GM12878 (cell line): ENCODE results near the gene EFNA4. TPM values are rescaled to one million over a fixed set of nuclear protein-coding genes. Genes with fewer than 3 reads are reported as not detected.
A peak's percentile ranks its signal among the peaks of the same experiment; 100 is the strongest.

Source experiments
- ATAC-seq: fragments of 200-7000 bp; cut with Tn5 transposase; 3 replicates; pipeline ENCODE4 v1.9.1; 2020; ENCODE audit warnings: mild to moderate bottlenecking, moderate library complexity
- BruUV-seq: library from RNA; stranded (reverse); fragments of 400-500 nt; replicated peaks from 2 replicates; lab custom pipeline; 2021; lab: Mats Ljungman, UMichigan
- CTCF ChIA-PET: fragments of 300-600 bp; sonication (Branson Sonifier 250); formaldehyde crosslinking; extraction: SDS; loops from one replicate; lab custom pipeline; 2021; ENCODE audit warnings: inconsistent platforms; lab: Yijun Ruan, JAX
- POLR2A ChIA-PET: fragments of 350-600 bp; formaldehyde crosslinking; extraction: SDS; loops from one replicate; lab custom pipeline; 2021; ENCODE audit warnings: inconsistent platforms; lab: Charles Lee
- RAD21 ChIA-PET: fragments of 300-600 bp; sonication (Branson Sonifier 250); formaldehyde crosslinking; loops from one replicate; lab custom pipeline; 2023; ENCODE audit warnings: antibody characterized with exemption; ENCODE audit not compliant: unreplicated experiment; lab: Charles Lee
- SMC1A ChIA-PET: fragments of 300-600 bp; sonication (Branson Sonifier 250); formaldehyde crosslinking; loops from one replicate; lab custom pipeline; 2023; ENCODE audit not compliant: unreplicated experiment, uncharacterized antibody; lab: Charles Lee
- DNase-seq: peaks from one replicate; pipeline ENCODE4 v3.0.0-alpha.2; 2011; ENCODE audit warnings: low read depth, low spot score
- FAIRE-seq: peaks from 3 replicates; lab custom pipeline; 2011; peaks lifted over from hg19 to GRCh38; lab: Jason Lieb, UNC
- H2AFZ ChIP-seq: 2 replicates; pipeline ENCODE4 v1.6.0; 2011; ENCODE audit warnings: low read depth, low read length, control low read depth; ENCODE audit not compliant: control insufficient read depth
- H3K27ac ChIP-seq: 2 replicates; pipeline ENCODE4 v1.5.1; 2011; ENCODE audit warnings: control low read depth; ENCODE audit not compliant: control insufficient read depth, insufficient read depth
- H3K27me3 ChIP-seq, 2 experiments: replicated peaks in 1 of 2; 2 replicates each; pipeline versions ENCODE4 v1.6.0 to v1.6.1; 2011; ENCODE audit warnings: low read length in 1 of 2; ENCODE audit not compliant: control insufficient read depth in 2 of 2, insufficient read depth in 2 of 2
- H3K36me3 ChIP-seq, 2 experiments: 2 replicates each; pipeline ENCODE4 v1.5.1; 2011; ENCODE audit warnings: low read length in 1 of 2; ENCODE audit not compliant: control insufficient read depth in 2 of 2, insufficient read depth in 2 of 2
- H3K4me1 ChIP-seq: 2 replicates; pipeline ENCODE4 v1.6.1; 2011; ENCODE audit warnings: mild to moderate bottlenecking, low read length, moderate library complexity, mixed read lengths; ENCODE audit not compliant: control insufficient read depth, insufficient read depth
- H3K4me2 ChIP-seq: 2 replicates; pipeline ENCODE4 v1.6.0; 2011; ENCODE audit warnings: control low read depth; ENCODE audit not compliant: control insufficient read depth, insufficient read depth
- H3K4me3 ChIP-seq: fragments of 200-600 bp; sonication (generic); 2 replicates; pipeline ENCODE4 v1.5.1; 2016
- H3K79me2 ChIP-seq: 2 replicates; pipeline ENCODE4 v1.6.0; 2011; ENCODE audit warnings: low read length; ENCODE audit not compliant: control insufficient read depth, insufficient read depth
- H3K9ac ChIP-seq: 2 replicates; pipeline ENCODE4 v1.8.0; 2011; ENCODE audit warnings: low read length, control low read depth, mixed read lengths; ENCODE audit not compliant: control insufficient read depth, insufficient read depth
- H3K9me3 ChIP-seq: replicated peaks from 3 replicates; pipeline ENCODE4 v1.5.1; 2011; ENCODE audit warnings: mild to moderate bottlenecking, low read length; ENCODE audit not compliant: control insufficient read depth, insufficient read depth
- H4K20me1 ChIP-seq: 2 replicates; pipeline ENCODE4 v1.6.0; 2011; ENCODE audit not compliant: control insufficient read depth, insufficient read depth
- CREB1 ChIP-seq: IDR thresholded peaks from 2 replicates; pipeline ENCODE4 v1.6.1; 2012; ENCODE audit warnings: low read depth, mild to moderate bottlenecking, inconsistent platforms
- MYC ChIP-seq: IDR thresholded peaks from 2 replicates; pipeline ENCODE4 v1.6.1; 2011; ENCODE audit warnings: mild to moderate bottlenecking, low read length, moderate library complexity, inconsistent platforms; ENCODE audit not compliant: insufficient read depth, insufficient replicate concordance, insufficient read length, severe bottlenecking
- POLR2A ChIP-seq: IDR thresholded peaks from 2 replicates; pipeline ENCODE4 v1.6.1; 2011; ENCODE audit warnings: low read depth, mild to moderate bottlenecking, low read length
- ZNF274 ChIP-seq: IDR thresholded peaks from one replicate; pipeline ENCODE4 v1.8.0; 2011; ENCODE audit not compliant: insufficient read length, insufficient read depth
- WGBS: methylation state at CpG from one replicate; pipeline ENCODE4 v1.1.6; 2016; ENCODE audit warnings: low lambda C conversion rate; ENCODE audit not compliant: insufficient replicate concordance, insufficient coverage; ENCODE audit errors: missing lambda C conversion rate; 5-methylcytosine and 5-hydroxymethylcytosine counted together
- in situ Hi-C: fragments of 300-500 bp; cut with MboI; formaldehyde crosslinking; loops from 9 replicates; pipeline ENCODE4 v1.14.3; 2018; ENCODE audit warnings: mixed read lengths
- intact Hi-C: fragments of 100-400 bp; cut with micrococcal nuclease; formaldehyde crosslinking; loops from one replicate; pipeline ENCODE4 v1.14.2; 2022; ENCODE audit not compliant: unreplicated experiment
- polyA plus RNA-seq, 11 experiments: library from polyadenylated mRNA; depleted of rRNA in 4 of 11; unstranded in 6 of 11; stranded (reverse) in 5 of 11; fragments of >200 nt; fragmentation: Nextera tagmentation in 4 of 11; fragmentation: Illumina TruSeq in 1 of 11; extraction: Ambion mirVana in 4 of 11; extraction: Trizol in 1 of 11; gene quantifications; 1 replicate in 1 of 11; 2 replicates in 10 of 11; pipeline versions ENCODE4 v1.2.1 to v1.2.3, GENCODE V29; 2011 to 2016; ENCODE audit warnings: inconsistent platforms in 2 of 11, missing spikeins in 2 of 11, low read depth in 1 of 11
- total RNA-seq, 4 experiments: library from RNA; depleted of rRNA in 3 of 4; stranded (reverse); fragments of >200 nt in 3 of 4; fragmentation: Illumina TruSeq in 1 of 4; extraction: Trizol in 1 of 4; gene quantifications; 2 replicates each; pipeline versions ENCODE4 v1.2.1 to v1.2.3, GENCODE V29; 2013 to 2021

EFNA4 gene
- total and polyA plus RNA-seq, 10 of the 15 experiments (the other 5 are each of a cell fraction or from before 2014, with no cell fraction given), result 0.52 to 14.1 (median 4.8) TPM

DNA sequence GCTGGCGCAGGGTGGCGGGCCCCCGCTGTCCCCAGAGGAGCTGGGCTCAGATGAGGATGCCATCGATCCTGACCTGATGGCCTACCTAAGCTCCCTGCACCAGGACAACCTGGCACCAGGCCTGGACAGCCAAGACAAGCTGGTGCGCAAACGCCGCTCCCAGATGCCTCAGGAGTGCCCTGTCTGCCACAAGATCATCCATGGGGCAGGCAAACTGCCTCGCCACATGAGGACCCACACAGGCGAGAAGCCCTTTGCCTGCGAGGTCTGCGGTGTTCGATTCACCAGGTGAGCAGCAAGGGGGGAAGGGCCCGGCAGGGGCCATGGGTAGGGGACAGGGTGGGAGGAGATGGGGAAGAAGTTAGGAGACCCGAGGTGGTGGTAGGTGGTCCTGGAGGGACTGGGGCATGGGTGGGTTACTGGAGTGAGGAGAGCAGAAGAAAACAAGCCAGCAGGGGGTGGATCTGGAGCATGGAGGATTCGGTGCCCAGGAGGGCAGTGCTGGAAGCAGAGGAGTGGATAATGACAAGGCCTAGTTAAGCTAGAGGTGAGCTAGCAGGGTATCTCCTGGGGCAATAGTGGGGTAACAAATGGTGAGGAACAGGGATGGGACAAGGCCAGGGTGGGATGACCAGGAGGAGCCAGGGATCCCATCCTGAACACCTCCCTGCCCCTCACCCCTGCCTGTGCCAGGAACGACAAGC, 47.9 kb upstream of the EFNA4 start:
- Histone ChIP-seq H3K27me3 (no peaks in the 10 kb centered on the region), H3K9me3 (no peaks in the 10 kb centered on the region), H3K4me2 (no peak overlapping the region), H3K79me2 (no peaks in the 10 kb centered on the region; the same call in none of the 2 replicates), H3K4me1 (peaks cover 25% of the 10 kb centered on the region), H3K36me3 (peaks cover 0 to 22% of the 10 kb centered on the region in 2 experiments; a peak in 3 of 4 replicates), H3K4me3 (no peak overlapping the region), H4K20me1 (no peaks in the 10 kb centered on the region), H3K9ac (no peak overlapping the region), H2AFZ (no peak overlapping the region), H3K27ac (no peak overlapping the region)
- intact Hi-C loops (loop anchor here (2.0 kb wide), 2 partner anchors 13 to 31 kb away; partner anchors contain the start of gene ZBTB7B), in situ Hi-C loops (no loop called here)
- SMC1A ChIA-PET, result interaction anchor here (0.6 to 2.8 kb wide), 12 partner anchors 12 to 456 kb away, joined by 3 to 14 read pairs (median 4); partner anchors contain the start of gene PYGO2
- DNase-seq (no peak), FAIRE-seq (peak; percentile 18), ATAC-seq (no peak)
- POLR2A ChIA-PET, result interaction anchor here (1.0 to 2.3 kb wide), 6 partner anchors 9 to 63 kb away, joined by 4 to 11 read pairs (median 6); partner anchors contain the start of gene FLAD1
- BruUV-seq, result no TSS peak
- peak; percentile 31; the same call in 1 of the 2 replicates for TF ChIP-seq POLR2A
- TF ChIP-seq MYC, result no peak
- no peak for TF ChIP-seq ZNF274
- TF ChIP-seq CREB1, result no peak
- CTCF ChIA-PET, result interaction anchor here (0.7 to 3.1 kb wide), 6 partner anchors 8 to 456 kb away, joined by 3 to 42 read pairs (median 14); partner anchors contain the start of genes FLAD1, SHC1 and ZBTB7B
- RAD21 ChIA-PET, result interaction anchor here (1.0 to 2.2 kb wide), 4 partner anchors 12 to 456 kb away, joined by 3 to 6 read pairs (median 4); no protein-coding TSS in a partner anchor
- 90% methylated on average over 16 of the region's 16 CpGs for WGBS
